Upper lobe of left lung (tissue), 6 donors: Measurements from ENCODE around the gene CNGA1. TPM values are rescaled to one million over a fixed set of nuclear protein-coding genes. Genes with fewer than 3 reads are reported as not detected.

Source experiments
- ATAC-seq, 2 donors: fragments of 200-7000 bp; cut with Tn5 transposase; one replicate each; pipeline ENCODE4 v1.9.1; 2022; ENCODE audit warnings: mild to moderate bottlenecking in 2 of 2, moderate library complexity in 2 of 2; ENCODE audit not compliant: low FRiP score in 2 of 2
- DNase-seq, 2 donors: peaks; one replicate each; pipeline ENCODE4 v3.0.0-alpha.2; 2019 to 2020
- H3K27ac ChIP-seq, 4 donors: fragments of 200-600 bp; sonication (generic); one replicate each; pipeline ENCODE4 v1.5.1; 2016 to 2019
- H3K27me3 ChIP-seq, 4 donors: fragments of 200-600 bp; sonication (generic); one replicate each; pipeline ENCODE4 v1.5.1; 2017 to 2019
- H3K36me3 ChIP-seq, 4 donors: fragments of 200-600 bp; sonication (generic); one replicate each; pipeline ENCODE4 v1.5.1; 2016 to 2019
- H3K4me1 ChIP-seq, 4 donors: fragments of 200-600 bp; sonication (generic); one replicate each; pipeline ENCODE4 v1.5.1; 2018 to 2019
- H3K4me3 ChIP-seq, 4 donors: fragments of 200-600 bp; sonication (generic); one replicate each; pipeline ENCODE4 v1.5.1; 2017 to 2019; ENCODE audit warnings: mild to moderate bottlenecking in 2 of 4, moderate library complexity in 1 of 4
- H3K9me3 ChIP-seq, 4 donors: fragments of 200-600 bp; sonication (generic); one replicate each; pipeline ENCODE4 v1.5.1; 2018 to 2019
- CTCF ChIP-seq, 6 experiments: fragments of 450-650 bp in 4 of 6; fragments of 200-600 bp in 2 of 6; sonication (generic) in 2 of 6; IDR thresholded peaks; one replicate each; pipeline ENCODE4 v1.5.1; 2016 to 2019; ENCODE audit warnings: antibody characterized with exemption in 6 of 6
- EP300 ChIP-seq, 4 donors: sonication (generic); formaldehyde crosslinking; IDR thresholded peaks; one replicate each; pipeline ENCODE4 v1.5.1; 2017; ENCODE audit warnings: antibody characterized with exemption in 4 of 4, control low read depth in 2 of 4
- POLR2A ChIP-seq, 4 donors: fragments of 450-650 bp; IDR thresholded peaks; one replicate each; pipeline ENCODE4 v1.5.1; 2016 to 2017; ENCODE audit warnings: antibody characterized with exemption in 4 of 4, mild to moderate bottlenecking in 2 of 4
- POLR2AphosphoS5 ChIP-seq, 2 donors: sonication (generic); formaldehyde crosslinking; IDR thresholded peaks; one replicate each; pipeline ENCODE4 v1.5.1; 2017; ENCODE audit warnings: antibody characterized with exemption in 2 of 2
- WGBS, 2 donors: methylation state at CpG; one replicate each; pipeline ENCODE4 v1.1.5; 2017 to 2018; 5-methylcytosine and 5-hydroxymethylcytosine counted together
- total RNA-seq, 6 donors: library from RNA; depleted of rRNA in 4 of 6; stranded (reverse); fragments of >200 nt in 4 of 6; gene quantifications; one replicate each; pipeline versions ENCODE4 v1.1.0 to v1.2.1, GENCODE V29; 2016 to 2021
- donor health status: DM: no; HTN: no; CAD: no; lungs with moderate emphysema.
- donor health status: DM: no; HTN: yes; CAD: no; lungs with severe emphysema.

Gene CNGA1
- total RNA-seq, 6 donors from 2014 or later: 0.20 to 0.91 (median 0.69) TPM; not detected in 3

GRCh38 chr4:48044298-48044697 is 27.8 kb upstream of the CNGA1 start:
- H3K4me3 ChIP-seq: no peak overlapping the region
- WGBS, 2 donors: 75 to 82% methylated on average over 2 of the region's 2 CpGs
- TF ChIP-seq POLR2A (IDR thresholded peaks at IDR 0.05): no peak
- no peak for TF ChIP-seq EP300 (IDR thresholded peaks at IDR 0.05)
- no peaks in the 10 kb centered on the region for H3K9me3 ChIP-seq
- DNase-seq: no peak
- no peak overlapping the region for H3K27ac ChIP-seq
- peaks cover 0 to 14% (median 7%) of the 10 kb centered on the region in 4 donors for H3K4me1 ChIP-seq
- H3K36me3 ChIP-seq: no peaks in the 10 kb centered on the region
- ATAC-seq: no peak
- no peaks in the 10 kb centered on the region for H3K27me3 ChIP-seq

- WGBS, 2 donors: 83 to 86% methylated on average over 2 of the region's 2 CpGs
- no peak overlapping the region for H3K4me3 ChIP-seq
- H3K9me3 ChIP-seq: no peaks in the 10 kb centered on the region
- H3K36me3 ChIP-seq: no peaks in the 10 kb centered on the region
- ATAC-seq (no peak), DNase-seq (no peak)
- peaks cover 0 to 14% (median 7%) of the 10 kb centered on the region in 4 donors for H3K4me1 ChIP-seq
- H3K27ac ChIP-seq: no peak overlapping the region
- no peaks in the 10 kb centered on the region for H3K27me3 ChIP-seq
- TF ChIP-seq POLR2A (IDR thresholded peaks at IDR 0.05): no peak
- TF ChIP-seq CTCF (IDR thresholded peaks at IDR 0.05): no peak
- TF ChIP-seq POLR2AphosphoS5 (IDR thresholded peaks at IDR 0.05): no peak
- TF ChIP-seq EP300 (IDR thresholded peaks at IDR 0.05): no peak
These were observed 27.0 kb upstream of the CNGA1 start for GRCh38 chr4:48043504-48043903.

- no peak for ATAC-seq
- 51 to 63% methylated on average over 3 of the region's 3 CpGs for WGBS, 2 donors
- TF ChIP-seq EP300 (IDR thresholded peaks at IDR 0.05): no peak
- no peak for TF ChIP-seq CTCF (IDR thresholded peaks at IDR 0.05)
- no peak for TF ChIP-seq POLR2AphosphoS5 (IDR thresholded peaks at IDR 0.05)
- peaks cover 0 to 12% (median 7%) of the 10 kb centered on the region in 4 donors for H3K4me1 ChIP-seq
- H3K27me3 ChIP-seq: no peaks in the 10 kb centered on the region
- H3K9me3 ChIP-seq: no peaks in the 10 kb centered on the region
- no peak for DNase-seq
- H3K27ac ChIP-seq: no peak overlapping the region
- H3K4me3 ChIP-seq: no peak overlapping the region
- H3K36me3 ChIP-seq: no peaks in the 10 kb centered on the region
These were observed 26.5 kb upstream of the CNGA1 start for GRCh38 chr4:48042979-48043461.

GRCh38 chr4:48041535-48042137 is 25.2 kb upstream of the CNGA1 start:
- Histone ChIP-seq H3K36me3 (no peaks in the 10 kb centered on the region), H3K4me3 (no peak overlapping the region), H3K4me1 (no peaks in the 10 kb centered on the region), H3K27me3 (no peaks in the 10 kb centered on the region), H3K27ac (no peak overlapping the region), H3K9me3 (no peaks in the 10 kb centered on the region)
- TF ChIP-seq POLR2A (IDR thresholded peaks at IDR 0.05) (no peak), POLR2AphosphoS5 (IDR thresholded peaks at IDR 0.05) (no peak), EP300 (IDR thresholded peaks at IDR 0.05) (no peak), CTCF (IDR thresholded peaks at IDR 0.05) (no peak)
- DNase-seq (no peak), ATAC-seq (no peak)
- 84 to 91% methylated on average over 4 of the region's 4 CpGs for WGBS, 2 donors

- Histone ChIP-seq H3K27ac (no peak overlapping the region), H3K27me3 (no peaks in the 10 kb centered on the region), H3K4me3 (no peak overlapping the region), H3K36me3 (no peaks in the 10 kb centered on the region), H3K4me1 (no peaks in the 10 kb centered on the region), H3K9me3 (no peaks in the 10 kb centered on the region)
- no peak for ATAC-seq
- DNase-seq: no peak
- TF ChIP-seq POLR2A (IDR thresholded peaks at IDR 0.05) (no peak), POLR2AphosphoS5 (IDR thresholded peaks at IDR 0.05) (no peak), CTCF (IDR thresholded peaks at IDR 0.05) (no peak), EP300 (IDR thresholded peaks at IDR 0.05) (no peak)
These were observed 23.1 kb upstream of the CNGA1 start for GRCh38 chr4:48039561-48039960.
